Neural progenitor cell (in vitro differentiated cells): ENCODE results near the gene KATNIP.

Experiments used
- CTCF ChIP-seq: fragments of 200-600 bp; sonication (generic); IDR thresholded peaks from 2 replicates; pipeline ENCODE4 v1.5.1; 2017; ENCODE audit warnings: antibody characterized with exemption, mild to moderate bottlenecking
- EZH2 ChIP-seq: fragments of 200-600 bp; sonication (generic); IDR thresholded peaks from 2 replicates; pipeline ENCODE4 v1.6.1; 2017; ENCODE audit warnings: antibody characterized with exemption, mild to moderate bottlenecking, moderate library complexity
- EZH2phosphoT487 ChIP-seq: fragments of 200-600 bp; sonication (generic); IDR thresholded peaks from 2 replicates; pipeline ENCODE4 v1.6.1; 2017; ENCODE audit warnings: antibody characterized with exemption

- no peak for TF ChIP-seq CTCF
- no peak for TF ChIP-seq EZH2phosphoT487
- TF ChIP-seq EZH2, result no peak
Measured at GRCh38 chr16:27516365-27516764, 33.6 kb upstream of the KATNIP start.
